Measurements from ENCODE around the gene MBD1.

DNA sequence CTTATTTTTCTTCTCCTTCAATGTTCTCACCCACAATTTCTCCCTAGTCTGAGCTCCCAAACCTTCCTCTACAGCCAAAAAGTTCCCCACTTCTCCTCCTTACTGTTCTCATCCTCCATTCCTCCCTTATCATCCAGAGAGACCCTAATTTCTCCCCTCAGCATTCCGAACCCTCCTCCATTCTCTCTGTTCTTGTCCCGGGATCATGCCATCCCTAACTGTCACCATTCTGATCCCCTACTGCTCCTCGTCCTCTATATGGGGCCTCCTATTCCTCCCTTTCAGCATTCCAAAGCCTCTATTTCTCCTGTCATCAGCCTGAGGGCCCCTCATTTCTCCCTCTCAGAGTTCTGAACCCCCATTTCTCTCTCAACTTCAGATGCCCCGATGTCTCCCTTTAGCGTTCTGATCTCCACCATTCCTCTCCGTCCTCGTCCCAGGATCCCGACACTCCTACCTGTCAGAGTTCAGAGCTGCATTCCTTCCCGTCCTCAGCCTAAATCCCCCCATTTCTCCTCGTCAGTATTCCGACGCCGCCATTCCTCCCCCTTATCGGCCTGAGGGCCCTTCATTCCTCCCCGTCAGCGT lies 522 bp downstream of the MBD1 start:
- TF ChIP-seq, protein P1, sequence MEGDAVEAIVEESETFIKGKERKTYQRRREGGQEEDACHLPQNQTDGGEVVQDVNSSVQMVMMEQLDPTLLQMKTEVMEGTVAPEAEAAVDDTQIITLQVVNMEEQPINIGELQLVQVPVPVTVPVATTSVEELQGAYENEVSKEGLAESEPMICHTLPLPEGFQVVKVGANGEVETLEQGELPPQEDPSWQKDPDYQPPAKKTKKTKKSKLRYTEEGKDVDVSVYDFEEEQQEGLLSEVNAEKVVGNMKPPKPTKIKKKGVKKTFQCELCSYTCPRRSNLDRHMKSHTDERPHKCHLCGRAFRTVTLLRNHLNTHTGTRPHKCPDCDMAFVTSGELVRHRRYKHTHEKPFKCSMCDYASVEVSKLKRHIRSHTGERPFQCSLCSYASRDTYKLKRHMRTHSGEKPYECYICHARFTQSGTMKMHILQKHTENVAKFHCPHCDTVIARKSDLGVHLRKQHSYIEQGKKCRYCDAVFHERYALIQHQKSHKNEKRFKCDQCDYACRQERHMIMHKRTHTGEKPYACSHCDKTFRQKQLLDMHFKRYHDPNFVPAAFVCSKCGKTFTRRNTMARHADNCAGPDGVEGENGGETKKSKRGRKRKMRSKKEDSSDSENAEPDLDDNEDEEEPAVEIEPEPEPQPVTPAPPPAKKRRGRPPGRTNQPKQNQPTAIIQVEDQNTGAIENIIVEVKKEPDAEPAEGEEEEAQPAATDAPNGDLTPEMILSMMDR (IDR thresholded peaks at IDR 0.05; ENCODE audit: low read length), result no peak
- no peak for TF ChIP-seq EZH2 (optimal IDR thresholded peaks at IDR 0.05; ENCODE audit: low read depth, low read length)
